Measurements from ENCODE around the gene MYO5B. TPM values are rescaled to one million over a fixed set of nuclear protein-coding genes. Genes with fewer than 3 reads are reported as not detected.
"Not testable (repeated sequence)": the region's sequence is repeated elsewhere in the genome, so short reads cannot be mapped to it uniquely, and the experiment has no call there.

Gene MYO5B
- total RNA-seq, 1 experiment from 2014 or later: 0.97 TPM

DNA sequence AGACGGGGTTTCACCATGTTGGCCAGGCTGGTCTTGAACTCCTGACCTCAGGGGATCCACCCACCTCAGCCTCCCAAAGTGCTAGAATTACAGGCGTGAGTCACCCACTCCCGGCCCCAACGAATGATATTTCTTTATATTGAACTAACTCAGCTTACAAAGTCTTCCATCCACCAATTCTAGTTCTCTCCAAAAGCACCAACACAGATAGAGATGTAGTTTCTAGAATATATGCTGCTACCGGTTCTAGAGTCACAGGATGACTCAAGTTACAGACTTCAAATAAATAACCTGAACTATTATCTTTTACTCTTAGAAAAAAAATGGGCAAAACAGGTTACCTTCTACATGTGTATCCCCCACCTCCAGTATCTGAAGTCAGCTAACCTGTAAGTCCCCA lies 390.9 kb downstream of the MYO5B start:
- Histone ChIP-seq H2AFZ (ENCODE audit: low read length) (no peak overlapping the region), H3K9me2 (replicated peaks; ENCODE audit: insufficient read depth, low read length) (no peaks in the 10 kb centered on the region), H3K9ac (ENCODE audit: low read length) (no peak overlapping the region), H3K4me3 (ENCODE audit: low read length) (no peak overlapping the region), H3K4me2 (ENCODE audit: low read depth, low read length, poor library complexity, severe bottlenecking) (no peak overlapping the region), H3K27ac (ENCODE audit: low read length) (no peak overlapping the region), H3K9me3 (ENCODE audit: low read length) (no peaks in the 10 kb centered on the region), H4K20me1 (ENCODE audit: insufficient read depth, low read depth, low read length) (no peaks in the 10 kb centered on the region), H3K79me2 (ENCODE audit: low read length) (peaks cover 72% of the 10 kb centered on the region), H3K27me3 (ENCODE audit: low read length) (no peaks in the 10 kb centered on the region), H3K4me1 (ENCODE audit: low read length) (no peaks in the 10 kb centered on the region), H3K36me3 (ENCODE audit: insufficient read depth, low read length) (peaks cover 15% of the 10 kb centered on the region; the same call in 1 of the 2 replicates)
- no peak for DNase-seq

- Histone ChIP-seq H3K79me2 (ENCODE audit: low read length) (peaks cover 65% of the 10 kb centered on the region), H3K27ac (ENCODE audit: low read length) (no peak overlapping the region), H3K9me3 (ENCODE audit: low read length) (no peaks in the 10 kb centered on the region), H2AFZ (ENCODE audit: low read length) (no peak overlapping the region), H3K9me2 (replicated peaks; ENCODE audit: insufficient read depth, low read length) (no peaks in the 10 kb centered on the region), H3K36me3 (ENCODE audit: insufficient read depth, low read length) (peaks cover 24% of the 10 kb centered on the region; the same call in 1 of the 2 replicates), H3K4me1 (ENCODE audit: low read length) (no peaks in the 10 kb centered on the region), H4K20me1 (ENCODE audit: insufficient read depth, low read depth, low read length) (no peaks in the 10 kb centered on the region), H3K9ac (ENCODE audit: low read length) (no peak overlapping the region), H3K27me3 (ENCODE audit: low read length) (no peaks in the 10 kb centered on the region), H3K4me2 (ENCODE audit: low read depth, low read length, poor library complexity, severe bottlenecking) (no peak overlapping the region), H3K4me3 (ENCODE audit: low read length) (no peak overlapping the region)
- no peak for DNase-seq
These were observed 392.3 kb downstream of the MYO5B start for GRCh38 chr18:49802623-49803022.

DNA sequence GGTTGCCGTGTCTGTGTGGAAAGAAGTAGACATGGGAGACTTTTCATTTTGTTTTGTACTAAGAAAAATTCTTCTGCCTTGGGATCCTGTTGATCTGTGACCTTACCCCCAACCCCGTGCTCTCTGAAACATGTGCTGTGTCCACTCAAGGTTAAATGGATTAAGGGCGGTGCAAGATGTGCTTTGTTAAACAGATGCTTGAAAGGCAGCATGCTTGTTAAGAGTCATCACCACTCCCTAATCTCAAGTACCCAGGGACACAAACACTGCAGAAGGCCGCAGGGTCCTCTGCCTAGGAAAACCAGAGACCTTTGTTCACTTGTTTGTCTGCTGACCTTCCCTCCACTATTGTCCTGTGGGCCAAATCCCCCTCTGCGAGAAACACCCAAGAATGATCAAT lies 394.5 kb downstream of the MYO5B start:
- not testable (repeated sequence) for H3K4me1 ChIP-seq (ENCODE audit: low read length); DNase-seq; H2AFZ ChIP-seq (ENCODE audit: low read length); H3K9ac ChIP-seq (ENCODE audit: low read length); H3K9me2 ChIP-seq (replicated peaks; ENCODE audit: insufficient read depth, low read length); H3K27me3 ChIP-seq (ENCODE audit: low read length); H3K27ac ChIP-seq (ENCODE audit: low read length); H3K4me2 ChIP-seq (ENCODE audit: low read depth, low read length, poor library complexity, severe bottlenecking); H3K9me3 ChIP-seq (ENCODE audit: low read length); H3K4me3 ChIP-seq (ENCODE audit: low read length); H4K20me1 ChIP-seq (ENCODE audit: insufficient read depth, low read depth, low read length)
- peaks cover 36% of the 10 kb centered on the region; the same call in 1 of the 2 replicates for H3K36me3 ChIP-seq (ENCODE audit: insufficient read depth, low read length)
- H3K79me2 ChIP-seq (ENCODE audit: low read length): peaks cover 43% of the 10 kb centered on the region

- not testable (repeated sequence) for H3K27me3 ChIP-seq (ENCODE audit: low read length); H3K4me3 ChIP-seq (ENCODE audit: low read length); H3K9ac ChIP-seq (ENCODE audit: low read length); H3K9me3 ChIP-seq (ENCODE audit: low read length); DNase-seq; H3K9me2 ChIP-seq (replicated peaks; ENCODE audit: insufficient read depth, low read length); H2AFZ ChIP-seq (ENCODE audit: low read length); H3K4me2 ChIP-seq (ENCODE audit: low read depth, low read length, poor library complexity, severe bottlenecking); H3K4me1 ChIP-seq (ENCODE audit: low read length); H3K27ac ChIP-seq (ENCODE audit: low read length); H4K20me1 ChIP-seq (ENCODE audit: insufficient read depth, low read depth, low read length)
- Histone ChIP-seq H3K79me2 (ENCODE audit: low read length) (peaks cover 37% of the 10 kb centered on the region), H3K36me3 (ENCODE audit: insufficient read depth, low read length) (peaks cover 36% of the 10 kb centered on the region; the same call in 1 of the 2 replicates)
These were observed 395.1 kb downstream of the MYO5B start for GRCh38 chr18:49799806-49800205.

- Histone ChIP-seq H4K20me1 (ENCODE audit: insufficient read depth, low read depth, low read length) (no peaks in the 10 kb centered on the region), H3K27ac (ENCODE audit: low read length) (no peak overlapping the region), H3K79me2 (ENCODE audit: low read length) (peaks cover 21% of the 10 kb centered on the region), H2AFZ (ENCODE audit: low read length) (no peak overlapping the region), H3K4me3 (ENCODE audit: low read length) (no peak overlapping the region), H3K4me2 (ENCODE audit: low read depth, low read length, poor library complexity, severe bottlenecking) (no peak overlapping the region), H3K9me2 (replicated peaks; ENCODE audit: insufficient read depth, low read length) (no peaks in the 10 kb centered on the region), H3K9me3 (ENCODE audit: low read length) (no peaks in the 10 kb centered on the region), H3K4me1 (ENCODE audit: low read length) (no peaks in the 10 kb centered on the region), H3K27me3 (ENCODE audit: low read length) (no peaks in the 10 kb centered on the region), H3K9ac (ENCODE audit: low read length) (no peak overlapping the region), H3K36me3 (ENCODE audit: insufficient read depth, low read length) (peaks cover 49% of the 10 kb centered on the region; the same call in 1 of the 2 replicates)
- DNase-seq: no peak
These were observed 396.9 kb downstream of the MYO5B start for GRCh38 chr18:49798001-49798400.

DNA sequence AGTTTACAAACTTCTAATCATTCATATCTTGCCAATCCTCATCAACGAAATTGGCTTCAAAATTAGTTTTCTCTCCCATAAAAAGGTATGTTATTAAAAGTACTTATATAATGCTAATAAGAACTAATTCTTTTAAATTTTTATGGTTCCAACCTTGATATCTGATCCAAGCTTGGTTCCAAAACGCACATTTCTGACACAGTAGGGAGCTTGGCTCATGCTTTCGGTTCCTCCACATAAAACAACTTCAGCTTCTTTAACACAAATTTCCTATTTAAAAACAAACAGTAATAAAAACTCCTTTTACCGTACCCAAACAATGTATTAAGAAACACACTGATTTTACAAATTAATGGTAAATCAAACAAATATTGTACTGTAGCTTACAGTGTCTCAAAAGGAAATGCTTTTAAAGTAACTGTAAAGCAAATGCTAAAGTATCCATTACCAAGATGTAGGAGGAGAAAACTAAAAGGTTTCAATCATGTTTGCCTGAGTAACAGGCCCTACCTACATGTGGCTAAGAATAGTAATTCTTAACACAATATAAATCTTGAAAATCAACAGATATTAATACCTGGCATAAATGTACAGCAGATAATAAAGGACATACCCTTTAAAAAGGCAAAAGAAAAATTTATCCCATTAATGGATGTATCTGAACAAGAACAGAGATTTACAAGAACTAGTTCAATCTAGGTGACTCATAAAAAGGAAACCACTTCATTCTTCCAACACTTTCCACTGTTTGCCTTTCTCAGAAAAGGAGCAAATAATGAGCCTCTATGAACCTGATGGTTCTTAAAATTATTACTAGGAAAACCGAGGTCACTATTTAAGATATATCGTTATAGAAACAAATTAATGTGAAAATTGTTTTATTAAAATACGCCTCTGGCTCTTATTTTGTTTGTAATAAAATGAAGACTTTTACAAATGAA lies 399.1 kb downstream of the MYO5B start:
- H2AFZ ChIP-seq (ENCODE audit: low read length): no peak overlapping the region
- no peak for DNase-seq
- no peaks in the 10 kb centered on the region for H3K9me2 ChIP-seq (replicated peaks; ENCODE audit: insufficient read depth, low read length)

DNA sequence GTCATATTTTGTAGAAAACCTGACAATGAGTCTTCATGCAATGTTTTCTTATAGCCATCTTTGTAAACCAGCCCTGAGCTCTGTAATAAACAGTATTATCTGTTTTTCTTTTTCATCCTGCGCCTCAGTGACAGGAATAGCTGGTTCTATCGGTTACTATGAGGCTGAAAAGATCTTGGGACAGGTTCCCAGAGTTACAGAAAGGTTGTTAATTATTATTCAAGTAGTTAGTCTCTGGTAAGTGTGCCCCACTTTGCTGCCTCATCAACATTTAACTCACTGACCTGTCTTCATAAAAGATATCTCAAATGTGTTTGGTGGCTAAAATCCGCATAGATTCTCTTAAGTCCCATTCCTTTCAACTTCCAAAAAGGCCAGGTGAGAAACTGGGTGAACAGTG lies 400.2 kb downstream of the MYO5B start:
- Histone ChIP-seq H3K4me2 (ENCODE audit: low read depth, low read length, poor library complexity, severe bottlenecking) (no peak overlapping the region), H3K9ac (ENCODE audit: low read length) (no peak overlapping the region), H3K36me3 (ENCODE audit: insufficient read depth, low read length) (peaks cover 56% of the 10 kb centered on the region; the same call in 1 of the 2 replicates), H3K4me3 (ENCODE audit: low read length) (no peak overlapping the region), H3K79me2 (ENCODE audit: low read length) (peaks cover 7% of the 10 kb centered on the region; the same call in 1 of the 2 replicates), H4K20me1 (ENCODE audit: insufficient read depth, low read depth, low read length) (no peaks in the 10 kb centered on the region), H2AFZ (ENCODE audit: low read length) (no peak overlapping the region), H3K27ac (ENCODE audit: low read length) (no peak overlapping the region), H3K27me3 (ENCODE audit: low read length) (no peaks in the 10 kb centered on the region), H3K9me2 (replicated peaks; ENCODE audit: insufficient read depth, low read length) (no peaks in the 10 kb centered on the region), H3K9me3 (ENCODE audit: low read length) (no peaks in the 10 kb centered on the region), H3K4me1 (ENCODE audit: low read length) (no peaks in the 10 kb centered on the region)
- no peak for DNase-seq

More for the DNA sequence above, 399.1 kb downstream of the MYO5B start:
- H3K4me3 ChIP-seq (ENCODE audit: low read length): no peak overlapping the region
- H3K79me2 ChIP-seq (ENCODE audit: low read length): peaks cover 7% of the 10 kb centered on the region; the same call in 1 of the 2 replicates
- H3K9me3 ChIP-seq (ENCODE audit: low read length): no peaks in the 10 kb centered on the region
- no peak overlapping the region for H3K27ac ChIP-seq (ENCODE audit: low read length)
- H3K27me3 ChIP-seq (ENCODE audit: low read length): no peaks in the 10 kb centered on the region
- peaks cover 45% of the 10 kb centered on the region; the same call in 1 of the 2 replicates for H3K36me3 ChIP-seq (ENCODE audit: insufficient read depth, low read length)
- no peak overlapping the region for H3K9ac ChIP-seq (ENCODE audit: low read length)
- H3K4me1 ChIP-seq (ENCODE audit: low read length): no peaks in the 10 kb centered on the region
- no peaks in the 10 kb centered on the region for H4K20me1 ChIP-seq (ENCODE audit: insufficient read depth, low read depth, low read length)
- H3K4me2 ChIP-seq (ENCODE audit: low read depth, low read length, poor library complexity, severe bottlenecking): no peak overlapping the region

DNA sequence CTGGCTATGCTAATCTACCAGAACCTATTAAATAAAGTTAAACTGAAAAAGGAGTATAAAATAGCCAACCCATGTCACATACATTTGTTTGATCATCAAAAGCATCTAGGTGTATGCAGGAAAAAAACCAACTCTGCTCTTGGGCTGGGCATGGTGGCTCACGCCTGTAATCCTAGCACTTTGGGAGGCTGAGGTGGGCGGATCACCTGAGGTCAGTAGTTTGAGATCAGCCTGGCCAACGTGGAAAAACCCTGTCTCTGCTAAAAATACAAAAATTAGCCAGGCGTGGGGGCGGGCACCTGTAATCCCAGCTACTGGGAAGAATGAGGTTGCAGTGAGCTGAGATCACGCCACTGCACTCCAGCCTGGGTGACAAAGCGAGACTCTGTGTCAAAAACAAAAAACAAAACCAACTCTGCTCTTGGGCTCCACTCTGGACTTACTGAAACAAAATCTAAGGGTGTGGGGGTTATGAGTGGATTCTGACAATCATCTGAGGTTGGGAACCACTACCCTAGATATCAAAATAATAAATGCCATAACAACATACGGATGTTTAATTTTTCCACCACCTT lies 405.3 kb downstream of the MYO5B start:
- H2AFZ ChIP-seq (ENCODE audit: low read length); H3K4me2 ChIP-seq (ENCODE audit: low read depth, low read length, poor library complexity, severe bottlenecking); H3K27ac ChIP-seq (ENCODE audit: low read length): not testable (repeated sequence)

More for the DNA sequence above, 405.3 kb downstream of the MYO5B start:
- DNase-seq; H3K27me3 ChIP-seq (ENCODE audit: low read length); H4K20me1 ChIP-seq (ENCODE audit: insufficient read depth, low read depth, low read length); H3K9ac ChIP-seq (ENCODE audit: low read length); H3K79me2 ChIP-seq (ENCODE audit: low read length); H3K9me2 ChIP-seq (replicated peaks; ENCODE audit: insufficient read depth, low read length); H3K4me3 ChIP-seq (ENCODE audit: low read length); H3K9me3 ChIP-seq (ENCODE audit: low read length); H3K4me1 ChIP-seq (ENCODE audit: low read length): not testable (repeated sequence)
- peaks cover 68% of the 10 kb centered on the region; the same call in 1 of the 2 replicates for H3K36me3 ChIP-seq (ENCODE audit: insufficient read depth, low read length)
